H1 (cell line): Measurements from ENCODE around the gene ATOH8.

Experiments
- BCL11A ChIP-seq, 2 experiments: IDR thresholded peaks; one replicate each; pipeline ENCODE4 v1.6.1; 2011; ENCODE audit warnings: low read depth in 2 of 2, low read length in 2 of 2, mild to moderate bottlenecking in 2 of 2
- EP300 ChIP-seq, 2 experiments: IDR thresholded peaks; 1 replicate in 1 of 2; 2 replicates in 1 of 2; pipeline ENCODE4 v1.6.1; 2011 to 2012; ENCODE audit warnings: low read depth in 2 of 2, low read length in 2 of 2, mild to moderate bottlenecking in 2 of 2, borderline replicate concordance in 1 of 2, inconsistent platforms in 1 of 2, moderate library complexity in 1 of 2
- RBBP5 ChIP-seq: IDR thresholded peaks from 2 replicates; pipeline ENCODE4 v1.7.1; 2012; ENCODE audit warnings: low read depth, mild to moderate bottlenecking, inconsistent platforms, low read length, moderate library complexity, borderline replicate concordance

- TF ChIP-seq BCL11A (IDR thresholded peaks at IDR 0.05; ENCODE audit: low read depth in 2 of 2, low read length in 2 of 2) (no peak), EP300 (IDR thresholded peaks at IDR 0.05; ENCODE audit: borderline replicate concordance in 1 of 2, low read depth in 2 of 2, low read length in 2 of 2) (no peak), RBBP5 (no peak)
Observed at GRCh38 chr2:85763831-85764230, 10.0 kb downstream of the ATOH8 start.
